GM10847 (cell line): Measurements from ENCODE around the gene MRPL16.

Experiments
- POLR2A ChIP-seq: IDR thresholded peaks from 2 replicates; pipeline ENCODE4 v1.6.1; 2011; ENCODE audit not compliant: insufficient read length; ENCODE audit errors: extremely low read depth

MRPL16 gene

GRCh38 chr11:59810189-59810910, at the start of gene MRPL16:
Gene MRPL16 (minus strand): TSS chr11:59810778. CDS start chr11:59810658, 120 bp downstream.
- TF ChIP-seq POLR2A: peak; percentile 83

- TF ChIP-seq POLR2A: no peak
Measured at GRCh38 chr11:59859673-59860072, 49.1 kb upstream of the MRPL16 start.

GRCh38 chr11:59857439-59858434, 47.2 kb upstream of the MRPL16 start:
- no peak for TF ChIP-seq POLR2A

GRCh38 chr11:59854871-59855270, 44.3 kb upstream of the MRPL16 start:
- TF ChIP-seq POLR2A: no peak

GRCh38 chr11:59849129-59849528, 38.6 kb upstream of the MRPL16 start:
- no peak for TF ChIP-seq POLR2A

GRCh38 chr11:59847626-59848025, 37.0 kb upstream of the MRPL16 start:
- no peak for TF ChIP-seq POLR2A

- no peak for TF ChIP-seq POLR2A
Measured at GRCh38 chr11:59846556-59846955, 36.0 kb upstream of the MRPL16 start.

GRCh38 chr11:59845399-59845798, 34.8 kb upstream of the MRPL16 start, which contains the start of gene CBLIF:
Gene CBLIF (minus strand): TSS chr11:59845499. CDS start chr11:59845453, 46 bp downstream.
- no peak for TF ChIP-seq POLR2A

- no peak for TF ChIP-seq POLR2A
Measured at GRCh38 chr11:59842316-59842715, 31.7 kb upstream of the MRPL16 start.

- TF ChIP-seq POLR2A: no peak
Measured at GRCh38 chr11:59841514-59841913, 30.9 kb upstream of the MRPL16 start.

- TF ChIP-seq POLR2A: no peak
Measured at GRCh38 chr11:59839615-59840014, 29.0 kb upstream of the MRPL16 start.

GRCh38 chr11:59833602-59834001, 23.0 kb upstream of the MRPL16 start:
- TF ChIP-seq POLR2A: no peak

- no peak for TF ChIP-seq POLR2A
Measured at GRCh38 chr11:59829358-59829757, 18.8 kb upstream of the MRPL16 start.

GRCh38 chr11:59822989-59823566, 12.5 kb upstream of the MRPL16 start:
- no peak for TF ChIP-seq POLR2A

- TF ChIP-seq POLR2A: no peak
Measured at GRCh38 chr11:59818572-59818971, 8.0 kb upstream of the MRPL16 start.

GRCh38 chr11:59815754-59816153, 5.2 kb upstream of the MRPL16 start:
- no peak for TF ChIP-seq POLR2A

- TF ChIP-seq POLR2A: no peak
Measured at GRCh38 chr11:59814021-59814420, 3.4 kb upstream of the MRPL16 start.
